Glutamatergic neuron (in vitro differentiated cells): ENCODE data around the gene NUDT16L1. TPM values are rescaled to one million over a fixed set of nuclear protein-coding genes. Genes with fewer than 3 reads are reported as not detected.
A peak's percentile ranks its signal among the peaks of the same experiment; 100 is the strongest.

Experiments used
- DNase-seq: peaks from one replicate; pipeline ENCODE4 v3.0.0; 2022
- H3K27ac Mint-ChIP-seq: one replicate; pipeline ENCODE4 v1.8.0; 2020; ENCODE audit warnings: mild to moderate bottlenecking, mixed read lengths, inconsistent platforms; ENCODE audit not compliant: unreplicated experiment
- H3K27me3 Mint-ChIP-seq: one replicate; pipeline ENCODE4 v1.8.0; 2020; ENCODE audit warnings: mild to moderate bottlenecking, moderate library complexity, mixed read lengths, inconsistent platforms; ENCODE audit not compliant: unreplicated experiment
- H3K36me3 Mint-ChIP-seq: one replicate; pipeline ENCODE4 v1.8.0; 2020; ENCODE audit warnings: mild to moderate bottlenecking, mixed read lengths, inconsistent platforms; ENCODE audit not compliant: unreplicated experiment
- H3K4me1 Mint-ChIP-seq: one replicate; pipeline ENCODE4 v1.8.0; 2020; ENCODE audit warnings: mild to moderate bottlenecking, low read depth, mixed read lengths, inconsistent platforms; ENCODE audit not compliant: unreplicated experiment
- H3K4me3 Mint-ChIP-seq: one replicate; pipeline ENCODE4 v1.8.0; 2020; ENCODE audit warnings: mild to moderate bottlenecking, mixed read lengths, inconsistent platforms; ENCODE audit not compliant: unreplicated experiment
- H3K9me3 Mint-ChIP-seq: one replicate; pipeline ENCODE4 v1.8.0; 2020; ENCODE audit warnings: mild to moderate bottlenecking, moderate library complexity, mixed read lengths, inconsistent platforms; ENCODE audit not compliant: unreplicated experiment
- total RNA-seq: library from RNA; stranded (reverse); fragmentation: NEBNext Ultra II Directional; extraction: Animal tissue kit (Norgen Biotek cat#: 25700); gene quantifications from one replicate; pipeline ENCODE4 v1.2.1, GENCODE V29; 2021; ENCODE audit not compliant: unreplicated experiment
- TF ChIP-seq, protein P1 (sequence below): fragments of 200-600 bp; sonication (generic); IDR thresholded peaks from one replicate; pipeline ENCODE4 v1.5.0; 2021; ENCODE audit not compliant: partially characterized antibody, unreplicated experiment

Gene NUDT16L1
- total RNA-seq, 1 donor from 2014 or later = 34.3 TPM

DNA sequence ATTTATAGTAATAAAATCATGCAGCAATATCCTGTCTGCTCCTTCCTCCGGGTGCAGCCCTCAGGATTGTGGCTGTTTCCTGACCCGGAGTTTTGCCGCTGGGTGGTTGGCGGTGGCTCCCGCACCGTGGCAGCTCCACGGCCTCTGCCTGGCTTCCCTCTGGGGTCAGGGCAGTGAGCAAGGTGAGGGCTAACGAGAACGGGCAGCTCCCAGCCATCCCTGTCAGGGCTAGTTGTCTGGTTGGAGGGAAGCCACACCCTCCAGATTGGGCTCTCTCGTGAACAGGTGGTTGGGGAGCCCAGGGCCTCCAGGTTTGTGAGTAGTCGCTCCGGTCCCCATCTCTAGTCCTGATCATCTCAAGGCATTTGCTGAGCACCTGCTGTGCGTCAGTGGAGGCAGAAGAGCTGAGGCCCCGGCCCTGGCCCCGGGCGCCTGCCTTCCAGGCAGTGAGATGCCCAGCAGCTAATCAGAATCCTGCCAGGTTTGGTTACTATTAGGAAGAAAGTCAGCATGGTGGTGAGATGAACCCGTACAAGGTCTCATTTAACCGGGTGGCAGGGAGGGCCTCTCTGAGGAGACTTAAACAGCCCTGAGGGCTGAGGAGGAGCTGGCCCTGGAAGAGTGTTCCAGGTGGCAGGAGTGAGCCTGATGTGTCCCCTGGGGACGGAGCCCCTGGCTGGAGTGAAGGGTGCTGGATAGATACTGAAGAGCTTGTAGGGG lies 2.3 kb upstream of the NUDT16L1 start:
- Mint-ChIP-seq H3K9me3 (peaks cover 10% of the 10 kb centered on the region), H3K27me3 (peaks cover 16% of the 10 kb centered on the region), H3K4me1 (peaks cover 4% of the 10 kb centered on the region), H3K36me3 (no peaks in the 10 kb centered on the region), H3K4me3 (peak overlapping the region; percentile 70), H3K27ac (peak overlapping the region; percentile 28)
- no peak for DNase-seq
- TF ChIP-seq, protein P1, sequence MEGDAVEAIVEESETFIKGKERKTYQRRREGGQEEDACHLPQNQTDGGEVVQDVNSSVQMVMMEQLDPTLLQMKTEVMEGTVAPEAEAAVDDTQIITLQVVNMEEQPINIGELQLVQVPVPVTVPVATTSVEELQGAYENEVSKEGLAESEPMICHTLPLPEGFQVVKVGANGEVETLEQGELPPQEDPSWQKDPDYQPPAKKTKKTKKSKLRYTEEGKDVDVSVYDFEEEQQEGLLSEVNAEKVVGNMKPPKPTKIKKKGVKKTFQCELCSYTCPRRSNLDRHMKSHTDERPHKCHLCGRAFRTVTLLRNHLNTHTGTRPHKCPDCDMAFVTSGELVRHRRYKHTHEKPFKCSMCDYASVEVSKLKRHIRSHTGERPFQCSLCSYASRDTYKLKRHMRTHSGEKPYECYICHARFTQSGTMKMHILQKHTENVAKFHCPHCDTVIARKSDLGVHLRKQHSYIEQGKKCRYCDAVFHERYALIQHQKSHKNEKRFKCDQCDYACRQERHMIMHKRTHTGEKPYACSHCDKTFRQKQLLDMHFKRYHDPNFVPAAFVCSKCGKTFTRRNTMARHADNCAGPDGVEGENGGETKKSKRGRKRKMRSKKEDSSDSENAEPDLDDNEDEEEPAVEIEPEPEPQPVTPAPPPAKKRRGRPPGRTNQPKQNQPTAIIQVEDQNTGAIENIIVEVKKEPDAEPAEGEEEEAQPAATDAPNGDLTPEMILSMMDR = no peak

- Mint-ChIP-seq H3K4me1 (peaks cover 4% of the 10 kb centered on the region), H3K9me3 (peaks cover 10% of the 10 kb centered on the region), H3K36me3 (no peaks in the 10 kb centered on the region), H3K4me3 (peak overlapping the region; percentile 70), H3K27me3 (peaks cover 16% of the 10 kb centered on the region), H3K27ac (peak overlapping the region; percentile 28)
- TF ChIP-seq, protein P1 = no peak
- DNase-seq = no peak
Observed at GRCh38 chr16:4691666-4692412, 1.5 kb upstream of the NUDT16L1 start.

GRCh38 chr16:4692460-4693295 lies 684 bp upstream of the NUDT16L1 start:
- Mint-ChIP-seq H3K36me3 (no peaks in the 10 kb centered on the region), H3K4me1 (peaks cover 4% of the 10 kb centered on the region), H3K9me3 (peaks cover 9% of the 10 kb centered on the region), H3K4me3 (peak overlapping the region; percentile 70), H3K27me3 (peaks cover 16% of the 10 kb centered on the region), H3K27ac (peak overlapping the region; percentile 64)
- TF ChIP-seq, protein P1 = no peak
- DNase-seq = no peak

DNA sequence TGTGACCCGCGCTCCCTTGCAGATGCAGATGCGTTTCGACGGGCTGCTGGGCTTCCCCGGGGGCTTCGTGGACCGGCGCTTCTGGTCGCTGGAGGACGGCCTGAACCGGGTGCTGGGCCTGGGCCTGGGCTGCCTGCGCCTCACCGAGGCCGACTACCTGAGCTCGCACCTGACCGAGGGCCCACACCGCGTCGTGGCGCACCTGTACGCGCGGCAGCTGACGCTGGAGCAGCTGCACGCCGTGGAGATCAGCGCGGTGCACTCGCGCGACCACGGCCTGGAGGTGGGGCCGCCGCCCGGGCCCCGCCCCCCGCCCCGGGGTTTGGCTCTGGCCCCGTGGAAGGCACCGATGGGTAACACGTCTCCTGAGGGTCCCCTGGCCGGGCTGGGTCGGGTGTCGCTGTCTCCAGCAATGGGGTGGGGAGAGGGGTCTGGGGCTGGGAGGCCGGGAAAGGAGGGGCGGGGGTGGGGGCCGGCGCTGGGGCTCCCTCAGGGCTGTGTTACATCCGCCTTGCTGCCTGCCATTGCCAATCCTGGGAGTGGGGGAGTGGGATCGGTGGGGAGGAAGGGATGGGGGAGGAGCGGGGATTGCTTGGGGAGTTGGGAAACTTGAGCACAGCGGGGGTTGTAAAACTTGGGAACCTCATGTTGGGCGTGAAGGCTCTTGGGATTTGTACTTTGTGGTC lies 737 bp downstream of the NUDT16L1 start:
- no peak for DNase-seq
- Mint-ChIP-seq H3K4me3 (peak overlapping the region; percentile 81), H3K9me3 (peaks cover 8% of the 10 kb centered on the region), H3K27me3 (peaks cover 14% of the 10 kb centered on the region), H3K36me3 (no peaks in the 10 kb centered on the region), H3K4me1 (peaks cover 4% of the 10 kb centered on the region), H3K27ac (peak overlapping the region; percentile 52)
- TF ChIP-seq, protein P1 = no peak
